ENCODE data around the gene GRID2. TPM values are rescaled to one million over a fixed set of nuclear protein-coding genes. Genes with fewer than 3 reads are reported as not detected.

The GRID2 gene
- polyA plus RNA-seq, 1 donor from 2014 or later, result 14.9 TPM

DNA sequence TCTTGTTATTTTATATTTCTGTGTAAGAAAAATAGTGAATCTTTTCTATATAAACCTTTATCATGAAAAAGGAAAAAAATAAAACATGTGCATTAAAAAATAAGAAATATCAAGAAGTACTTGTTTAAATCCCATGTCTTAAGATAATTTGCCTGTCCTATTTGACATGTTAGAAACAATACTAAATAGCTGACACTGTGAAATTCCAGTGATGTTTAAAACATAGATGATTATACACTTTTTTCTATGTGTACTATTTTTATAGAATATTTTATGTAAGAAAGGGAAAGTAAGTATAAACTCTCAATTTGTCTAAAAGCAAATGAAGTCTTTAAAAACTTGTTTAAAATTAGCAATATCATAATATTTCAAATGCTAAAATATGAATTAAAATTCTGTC is 981.6 kb downstream of the GRID2 start:
- Histone ChIP-seq H3K4me2 (ENCODE audit: low read length) (no peak overlapping the region), H3K36me3 (ENCODE audit: insufficient read depth, low read length) (no peaks in the 10 kb centered on the region), H3K27ac (ENCODE audit: low read length) (no peak overlapping the region), H3K9me3 (ENCODE audit: low read length) (no peaks in the 10 kb centered on the region), H3K4me3 (ENCODE audit: low read length) (no peak overlapping the region), H3F3A (ENCODE audit: insufficient read depth, low read length, poor library complexity, severe bottlenecking) (no peaks in the 10 kb centered on the region), H3K9me2 (ENCODE audit: insufficient read depth, low read length) (no peaks in the 10 kb centered on the region), H3K79me2 (replicated peaks; ENCODE audit: insufficient read depth, low read length) (no peaks in the 10 kb centered on the region), H2AFZ (ENCODE audit: low read depth, low read length) (no peak overlapping the region), H3K9ac (ENCODE audit: low read length) (no peak overlapping the region), H3K27me3 (ENCODE audit: insufficient read depth, low read depth, low read length) (no peaks in the 10 kb centered on the region), H4K20me1 (ENCODE audit: insufficient read depth) (no peaks in the 10 kb centered on the region)
- TF ChIP-seq, protein P1, sequence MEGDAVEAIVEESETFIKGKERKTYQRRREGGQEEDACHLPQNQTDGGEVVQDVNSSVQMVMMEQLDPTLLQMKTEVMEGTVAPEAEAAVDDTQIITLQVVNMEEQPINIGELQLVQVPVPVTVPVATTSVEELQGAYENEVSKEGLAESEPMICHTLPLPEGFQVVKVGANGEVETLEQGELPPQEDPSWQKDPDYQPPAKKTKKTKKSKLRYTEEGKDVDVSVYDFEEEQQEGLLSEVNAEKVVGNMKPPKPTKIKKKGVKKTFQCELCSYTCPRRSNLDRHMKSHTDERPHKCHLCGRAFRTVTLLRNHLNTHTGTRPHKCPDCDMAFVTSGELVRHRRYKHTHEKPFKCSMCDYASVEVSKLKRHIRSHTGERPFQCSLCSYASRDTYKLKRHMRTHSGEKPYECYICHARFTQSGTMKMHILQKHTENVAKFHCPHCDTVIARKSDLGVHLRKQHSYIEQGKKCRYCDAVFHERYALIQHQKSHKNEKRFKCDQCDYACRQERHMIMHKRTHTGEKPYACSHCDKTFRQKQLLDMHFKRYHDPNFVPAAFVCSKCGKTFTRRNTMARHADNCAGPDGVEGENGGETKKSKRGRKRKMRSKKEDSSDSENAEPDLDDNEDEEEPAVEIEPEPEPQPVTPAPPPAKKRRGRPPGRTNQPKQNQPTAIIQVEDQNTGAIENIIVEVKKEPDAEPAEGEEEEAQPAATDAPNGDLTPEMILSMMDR (IDR thresholded peaks at IDR 0.05; ENCODE audit: poor library complexity, severe bottlenecking), result no peak
- TF ChIP-seq, protein P2, sequence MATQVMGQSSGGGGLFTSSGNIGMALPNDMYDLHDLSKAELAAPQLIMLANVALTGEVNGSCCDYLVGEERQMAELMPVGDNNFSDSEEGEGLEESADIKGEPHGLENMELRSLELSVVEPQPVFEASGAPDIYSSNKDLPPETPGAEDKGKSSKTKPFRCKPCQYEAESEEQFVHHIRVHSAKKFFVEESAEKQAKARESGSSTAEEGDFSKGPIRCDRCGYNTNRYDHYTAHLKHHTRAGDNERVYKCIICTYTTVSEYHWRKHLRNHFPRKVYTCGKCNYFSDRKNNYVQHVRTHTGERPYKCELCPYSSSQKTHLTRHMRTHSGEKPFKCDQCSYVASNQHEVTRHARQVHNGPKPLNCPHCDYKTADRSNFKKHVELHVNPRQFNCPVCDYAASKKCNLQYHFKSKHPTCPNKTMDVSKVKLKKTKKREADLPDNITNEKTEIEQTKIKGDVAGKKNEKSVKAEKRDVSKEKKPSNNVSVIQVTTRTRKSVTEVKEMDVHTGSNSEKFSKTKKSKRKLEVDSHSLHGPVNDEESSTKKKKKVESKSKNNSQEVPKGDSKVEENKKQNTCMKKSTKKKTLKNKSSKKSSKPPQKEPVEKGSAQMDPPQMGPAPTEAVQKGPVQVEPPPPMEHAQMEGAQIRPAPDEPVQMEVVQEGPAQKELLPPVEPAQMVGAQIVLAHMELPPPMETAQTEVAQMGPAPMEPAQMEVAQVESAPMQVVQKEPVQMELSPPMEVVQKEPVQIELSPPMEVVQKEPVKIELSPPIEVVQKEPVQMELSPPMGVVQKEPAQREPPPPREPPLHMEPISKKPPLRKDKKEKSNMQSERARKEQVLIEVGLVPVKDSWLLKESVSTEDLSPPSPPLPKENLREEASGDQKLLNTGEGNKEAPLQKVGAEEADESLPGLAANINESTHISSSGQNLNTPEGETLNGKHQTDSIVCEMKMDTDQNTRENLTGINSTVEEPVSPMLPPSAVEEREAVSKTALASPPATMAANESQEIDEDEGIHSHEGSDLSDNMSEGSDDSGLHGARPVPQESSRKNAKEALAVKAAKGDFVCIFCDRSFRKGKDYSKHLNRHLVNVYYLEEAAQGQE (IDR thresholded peaks at IDR 0.05; ENCODE audit: borderline replicate concordance), result no peak
- TF ChIP-seq SMC3 (conservative IDR thresholded peaks at IDR 0.05; ENCODE audit: poor library complexity) (no peak), POLR2AphosphoS5 (IDR thresholded peaks at IDR 0.05) (no peak), RAD21 (conservative IDR thresholded peaks at IDR 0.05) (no peak), MXI1 (conservative IDR thresholded peaks at IDR 0.05; ENCODE audit: poor library complexity, severe bottlenecking) (no peak), EP300 (conservative IDR thresholded peaks at IDR 0.05; ENCODE audit: poor library complexity, severe bottlenecking) (no peak), EZH2 (IDR thresholded peaks at IDR 0.05; ENCODE audit: borderline replicate concordance, insufficient read depth, low read length, poor library complexity, severe bottlenecking) (no peak), TAF1 (IDR thresholded peaks at IDR 0.05; ENCODE audit: low read depth) (no peak)

DNA sequence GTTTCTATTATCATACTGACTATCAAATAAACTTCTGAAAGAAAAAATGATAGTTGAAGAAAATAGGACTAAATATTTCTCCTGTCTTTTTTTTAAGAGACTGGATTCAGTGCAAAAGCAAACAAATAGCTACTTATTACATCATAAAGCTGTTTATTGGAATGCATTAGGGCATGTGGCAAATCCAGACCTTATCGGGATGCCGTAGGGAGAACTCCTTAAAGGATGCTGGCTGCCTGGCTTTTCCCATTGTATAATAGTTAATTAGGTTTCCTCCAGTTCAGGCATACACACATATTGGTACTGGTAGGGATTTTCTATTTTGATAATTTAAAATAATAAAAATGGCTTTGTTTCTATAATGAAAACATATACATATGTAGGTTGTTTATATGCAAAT is 985.5 kb downstream of the GRID2 start:
- H3K4me3 ChIP-seq (ENCODE audit: low read length), result no peak overlapping the region
- no peak overlapping the region for H2AFZ ChIP-seq (ENCODE audit: low read depth, low read length)
- H4K20me1 ChIP-seq (ENCODE audit: insufficient read depth), result no peaks in the 10 kb centered on the region
- H3K36me3 ChIP-seq (ENCODE audit: insufficient read depth, low read length), result no peaks in the 10 kb centered on the region
- no peak overlapping the region for H3K4me2 ChIP-seq (ENCODE audit: low read length)
- H3K9me3 ChIP-seq (ENCODE audit: low read length), result no peaks in the 10 kb centered on the region
- H3K9me2 ChIP-seq (ENCODE audit: insufficient read depth, low read length), result no peaks in the 10 kb centered on the region
- no peaks in the 10 kb centered on the region for H3K27me3 ChIP-seq (ENCODE audit: insufficient read depth, low read depth, low read length)
- H3F3A ChIP-seq (ENCODE audit: insufficient read depth, low read length, poor library complexity, severe bottlenecking), result no peaks in the 10 kb centered on the region
- no peak overlapping the region for H3K27ac ChIP-seq (ENCODE audit: low read length)
- no peaks in the 10 kb centered on the region for H3K79me2 ChIP-seq (replicated peaks; ENCODE audit: insufficient read depth, low read length)
- no peak overlapping the region for H3K9ac ChIP-seq (ENCODE audit: low read length)
- TF ChIP-seq EZH2 (IDR thresholded peaks at IDR 0.05; ENCODE audit: borderline replicate concordance, insufficient read depth, low read length, poor library complexity, severe bottlenecking) (no peak), MXI1 (conservative IDR thresholded peaks at IDR 0.05; ENCODE audit: poor library complexity, severe bottlenecking) (no peak), RAD21 (conservative IDR thresholded peaks at IDR 0.05) (no peak), TAF1 (IDR thresholded peaks at IDR 0.05; ENCODE audit: low read depth) (no peak), SMC3 (conservative IDR thresholded peaks at IDR 0.05; ENCODE audit: poor library complexity) (no peak), EP300 (conservative IDR thresholded peaks at IDR 0.05; ENCODE audit: poor library complexity, severe bottlenecking) (no peak), POLR2AphosphoS5 (IDR thresholded peaks at IDR 0.05) (no peak)
- TF ChIP-seq, protein P2 (IDR thresholded peaks at IDR 0.05; ENCODE audit: borderline replicate concordance), result no peak
- TF ChIP-seq, protein P1 (IDR thresholded peaks at IDR 0.05; ENCODE audit: poor library complexity, severe bottlenecking), result no peak

Measured in neural cell (in vitro differentiated cells).